ENCODE measurements around the gene AK9.
A peak's percentile ranks its signal among the peaks of the same experiment; 100 is the strongest.
"Not testable (repeated sequence)": the region's sequence is repeated elsewhere in the genome, so short reads cannot be mapped to it uniquely, and the experiment has no call there.

AK9 gene

DNA sequence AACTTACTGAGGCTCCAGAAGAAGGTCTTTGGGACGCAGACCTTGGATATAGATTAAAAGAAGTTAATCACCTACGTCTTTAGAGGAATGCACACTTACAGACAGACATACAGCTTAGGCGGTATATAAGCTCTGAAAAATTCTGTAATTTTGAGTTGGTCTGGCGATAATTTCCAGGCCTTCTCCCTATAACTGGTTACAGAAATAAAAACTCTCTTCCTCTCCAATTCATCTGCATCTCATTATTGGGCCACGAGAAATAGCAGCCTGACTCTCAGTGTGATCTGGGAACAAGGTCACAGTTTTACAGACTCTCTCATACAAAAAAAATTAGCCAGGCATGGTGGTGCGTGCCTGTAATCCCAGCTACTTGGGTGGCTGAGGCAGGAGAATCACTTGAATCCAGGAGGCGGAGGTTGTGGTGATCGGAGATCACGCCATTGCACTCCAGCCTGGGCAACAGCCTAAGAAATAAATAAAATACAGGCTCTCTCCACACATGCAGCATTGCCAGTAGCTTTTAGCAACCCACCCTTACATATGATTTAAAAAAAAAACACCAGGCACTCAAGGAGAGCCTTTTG lies 212.7 kb downstream of the AK9 start:
- no peak for DNase-seq

DNA sequence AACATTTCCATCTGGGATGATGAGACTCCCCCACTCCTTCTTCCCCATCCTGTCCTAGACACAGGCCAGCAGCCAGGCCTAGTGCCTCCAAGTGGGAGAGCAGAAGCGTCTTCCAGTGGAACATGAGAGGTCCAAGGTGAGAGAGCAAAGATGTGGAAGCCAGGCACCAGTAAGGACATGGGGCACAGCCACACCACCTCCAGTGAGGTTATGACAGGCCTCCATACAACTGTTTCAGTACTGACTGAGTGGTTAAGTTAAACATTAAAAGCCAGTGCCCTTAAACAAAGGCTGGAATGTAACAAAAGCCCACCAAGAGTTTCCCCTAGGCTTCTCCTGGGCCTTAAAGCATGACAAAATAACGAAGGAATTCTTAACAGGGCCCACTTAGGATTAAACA lies 213.3 kb downstream of the AK9 start:
- DNase-seq = no peak

DNA sequence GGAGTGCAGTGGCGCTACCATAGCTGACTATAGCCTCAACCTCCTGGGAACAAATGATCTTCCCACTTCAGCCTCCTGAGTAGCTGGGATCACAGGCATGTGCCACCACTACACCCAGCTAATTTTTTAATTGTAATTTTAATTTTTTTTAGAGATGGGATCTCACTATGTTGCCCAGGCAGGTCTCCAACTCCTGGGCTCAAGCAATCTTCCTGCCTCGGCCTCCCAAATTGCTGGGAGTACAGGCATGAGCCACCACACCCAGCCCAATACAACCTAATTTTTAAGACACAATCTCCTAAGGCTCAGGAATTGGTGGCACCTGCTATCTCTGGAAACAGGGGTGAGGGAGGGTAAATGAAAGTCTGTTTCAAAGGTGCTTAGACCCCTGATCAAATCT lies 213.8 kb downstream of the AK9 start:
- DNase-seq = no peak

DNA sequence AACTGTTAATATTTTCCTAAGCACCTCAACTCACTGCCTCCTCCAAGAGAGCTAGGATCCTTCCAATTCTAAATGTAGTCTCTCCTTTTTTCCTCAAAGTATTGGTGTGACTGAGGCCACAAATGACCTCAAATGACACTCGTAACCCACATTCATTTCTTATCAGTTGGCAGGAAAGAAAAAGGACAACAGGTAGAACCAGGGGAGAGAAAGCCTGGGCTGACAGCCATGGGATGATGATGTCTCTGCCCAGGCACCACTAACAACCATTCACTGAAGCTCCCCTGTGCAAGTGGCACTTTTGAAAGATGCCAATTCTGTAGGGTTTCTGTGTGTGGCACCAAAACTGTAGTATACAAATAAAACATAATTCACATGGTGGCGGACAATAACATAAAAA lies 215.4 kb downstream of the AK9 start:
- no peak for DNase-seq

DNA sequence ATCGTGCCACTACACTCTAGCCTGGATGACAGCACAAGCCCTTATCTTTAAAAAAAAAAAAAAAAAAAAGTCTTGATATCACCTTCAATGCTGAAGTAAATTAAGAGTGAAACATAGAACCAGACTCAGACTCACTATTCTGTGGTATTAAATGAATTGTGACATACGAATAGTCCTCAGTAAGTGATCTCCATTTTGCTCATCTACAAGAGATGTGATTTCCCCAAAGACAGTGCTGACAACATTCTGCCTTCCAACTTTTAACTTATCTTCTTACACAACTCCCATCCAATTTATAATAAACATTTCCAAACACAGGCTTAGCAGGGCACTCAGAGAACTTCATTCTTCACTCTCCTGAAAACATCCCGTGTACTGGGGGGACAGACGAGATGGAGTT lies 216.0 kb downstream of the AK9 start:
- no peak for DNase-seq

DNA sequence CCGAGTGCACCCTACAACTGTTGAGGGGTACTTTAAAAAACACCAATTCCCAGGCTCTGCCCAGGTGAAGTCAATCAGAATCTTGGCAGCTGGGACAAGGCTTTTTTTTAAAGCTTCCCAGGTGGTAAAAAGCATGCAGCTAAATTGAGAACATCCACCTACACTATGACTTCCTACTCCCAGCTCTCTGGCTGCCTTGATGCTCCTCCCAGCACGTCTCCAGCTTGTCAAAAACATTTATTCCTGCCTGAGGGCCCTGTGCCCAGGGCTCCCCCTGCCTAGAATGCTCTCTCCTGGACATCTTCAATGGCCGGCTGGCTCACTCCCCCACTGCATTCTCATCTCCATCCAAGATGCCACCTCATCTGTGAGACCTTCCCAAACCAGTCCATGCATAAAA lies 217.9 kb downstream of the AK9 start:
- DNase-seq = no peak

DNA sequence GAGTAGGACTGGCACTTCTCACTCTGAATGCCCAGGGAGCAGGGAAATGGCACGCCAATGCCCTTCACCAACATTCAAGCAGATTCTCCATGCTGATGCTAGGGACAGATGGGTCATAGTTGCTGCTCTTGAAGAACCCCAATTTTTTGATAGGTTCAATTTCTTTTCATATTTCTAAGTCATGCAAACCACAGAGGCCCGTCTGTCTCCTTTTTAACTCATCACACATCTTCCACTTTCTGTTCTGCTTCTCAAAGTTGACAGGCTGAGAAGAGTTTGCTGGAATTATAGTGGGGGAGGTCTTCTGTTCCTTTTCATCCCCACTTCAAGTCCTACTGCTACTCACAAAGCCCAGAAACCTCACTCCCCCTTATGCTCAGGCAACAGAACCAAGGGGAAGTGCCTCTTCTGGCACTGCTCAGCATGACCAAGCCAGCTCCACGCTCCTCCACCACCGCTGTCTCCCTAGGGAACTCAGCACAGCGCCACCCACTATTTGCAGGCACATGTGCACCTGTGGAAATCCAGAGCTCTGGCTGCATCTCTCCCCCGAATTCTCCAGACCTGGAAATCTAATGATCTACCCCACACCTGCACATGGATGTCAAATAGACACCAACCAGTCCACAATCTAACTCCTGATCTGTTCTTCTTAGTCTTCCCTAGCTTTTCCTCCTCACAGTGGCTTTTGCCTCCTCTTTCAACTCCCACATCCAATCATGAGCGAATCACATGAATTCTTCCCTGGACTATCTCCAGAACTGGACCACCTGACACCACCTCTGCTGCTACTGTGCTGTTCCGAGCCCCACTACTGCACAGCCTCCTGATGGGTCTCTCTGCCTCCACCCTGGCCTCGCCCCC lies 218.6 kb downstream of the AK9 start:
- no peak for DNase-seq

DNA sequence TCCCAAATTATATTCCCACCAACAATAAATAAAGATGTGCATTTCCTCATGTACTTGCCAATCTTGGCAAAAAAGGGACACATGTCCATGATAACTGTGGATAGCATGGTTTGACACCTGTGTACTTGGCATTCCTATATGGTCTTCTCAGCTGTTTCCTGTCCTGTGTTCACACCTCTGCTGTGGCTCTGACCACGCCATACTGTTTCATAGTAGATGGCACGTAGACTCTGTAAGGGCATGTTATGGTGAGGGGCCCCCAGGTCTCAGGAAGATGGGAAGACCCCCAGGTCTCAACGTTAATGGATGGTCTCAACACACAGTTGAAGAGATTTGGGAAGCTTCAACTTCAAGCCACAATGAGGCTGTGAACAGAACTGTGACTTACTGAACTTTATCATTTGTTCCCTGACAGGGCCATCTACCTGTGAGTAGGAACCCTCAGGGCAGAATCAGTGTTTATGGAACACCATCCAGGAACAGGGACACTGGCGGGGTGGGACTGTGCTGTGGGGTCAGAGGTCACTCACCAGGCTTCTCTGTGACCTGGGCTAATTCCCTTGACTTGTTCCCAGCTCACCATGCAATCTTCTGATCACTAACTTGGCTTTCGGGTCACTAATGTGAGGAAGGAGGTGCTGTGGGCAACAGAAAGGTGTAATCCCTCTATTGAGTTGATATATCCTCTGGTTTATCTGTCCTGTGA lies 219.7 kb downstream of the AK9 start:
- no peak for DNase-seq

DNA sequence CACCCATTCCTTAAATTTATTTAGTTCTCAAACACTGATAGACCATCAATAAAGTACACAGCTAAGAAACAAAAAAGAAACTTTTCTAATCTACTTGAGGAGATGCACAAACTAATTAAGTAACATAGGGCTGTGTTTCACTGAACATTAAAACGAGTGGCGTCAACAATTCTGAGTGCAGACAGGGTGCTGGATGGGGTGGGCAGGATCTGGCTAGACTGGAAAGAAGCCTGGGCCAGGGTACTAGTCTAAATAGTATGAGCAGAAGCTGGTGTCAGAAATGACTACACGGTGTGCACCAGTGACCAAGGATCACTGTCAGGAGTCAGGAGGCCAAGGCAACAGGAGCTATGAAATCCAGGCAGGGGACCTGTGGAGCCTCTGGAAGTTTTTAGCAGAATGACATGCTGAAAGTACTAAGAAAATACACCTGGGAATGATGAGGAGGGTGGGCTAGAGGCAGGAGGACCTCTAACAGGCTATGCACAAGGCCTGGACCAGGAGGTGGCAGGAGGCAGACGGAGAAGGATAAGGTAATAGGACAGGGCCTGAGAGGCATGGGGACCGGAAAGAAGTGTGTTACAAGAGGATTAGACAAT lies 221.3 kb downstream of the AK9 start:
- no peak for DNase-seq

DNA sequence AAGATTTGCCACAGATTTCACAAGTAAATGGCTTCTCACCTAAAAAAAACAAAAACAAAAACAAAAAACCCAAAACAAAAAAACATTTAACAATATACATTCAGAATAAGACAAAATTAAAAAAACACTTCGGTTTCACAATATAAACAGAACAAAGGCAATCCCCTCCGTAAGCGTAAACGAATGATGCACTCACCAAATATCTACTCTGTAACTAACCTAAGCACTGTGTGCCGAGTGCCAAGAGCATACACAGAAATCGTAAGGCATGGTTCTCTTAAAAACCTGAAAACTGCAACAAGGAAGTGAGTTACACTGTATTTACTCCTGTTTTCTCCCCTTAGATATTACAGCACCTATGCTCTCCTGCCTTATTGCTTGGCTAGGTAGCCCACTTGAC lies 223.3 kb downstream of the AK9 start:
- no peak for DNase-seq

DNA sequence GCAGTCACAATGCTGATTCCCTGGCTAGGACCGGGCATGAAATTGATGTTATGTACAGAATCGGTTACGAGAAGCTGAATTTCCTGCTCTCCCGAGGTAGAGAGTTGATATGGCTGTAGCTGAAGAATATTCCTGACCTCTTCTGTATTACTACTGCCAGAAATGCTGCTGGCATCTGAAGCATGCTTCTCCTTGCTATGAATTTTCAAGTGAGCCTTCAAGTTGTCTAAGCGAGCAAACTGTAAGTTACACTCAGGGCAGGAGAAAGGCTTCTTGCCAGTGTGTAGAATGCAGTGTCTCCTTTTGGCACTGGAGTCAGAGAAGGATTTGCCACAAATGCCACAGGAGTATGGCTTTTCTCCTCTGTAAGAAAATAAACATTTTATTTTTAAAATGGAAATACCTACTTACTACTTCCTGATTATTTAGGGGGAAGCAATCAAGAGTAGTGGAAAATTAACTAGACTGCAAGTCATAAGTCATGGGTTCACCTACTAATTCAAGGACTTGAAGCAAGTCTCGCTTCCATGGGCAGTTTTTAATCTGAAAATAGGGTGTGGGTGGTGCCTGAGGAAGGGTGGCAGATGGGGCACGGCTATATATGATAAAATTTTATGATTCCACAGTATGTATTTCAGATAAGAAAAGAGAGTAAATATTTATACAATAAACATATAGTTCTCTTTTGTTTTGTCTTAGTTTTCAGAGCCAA lies 224.6 kb downstream of the AK9 start:
- DNase-seq = no peak

DNA sequence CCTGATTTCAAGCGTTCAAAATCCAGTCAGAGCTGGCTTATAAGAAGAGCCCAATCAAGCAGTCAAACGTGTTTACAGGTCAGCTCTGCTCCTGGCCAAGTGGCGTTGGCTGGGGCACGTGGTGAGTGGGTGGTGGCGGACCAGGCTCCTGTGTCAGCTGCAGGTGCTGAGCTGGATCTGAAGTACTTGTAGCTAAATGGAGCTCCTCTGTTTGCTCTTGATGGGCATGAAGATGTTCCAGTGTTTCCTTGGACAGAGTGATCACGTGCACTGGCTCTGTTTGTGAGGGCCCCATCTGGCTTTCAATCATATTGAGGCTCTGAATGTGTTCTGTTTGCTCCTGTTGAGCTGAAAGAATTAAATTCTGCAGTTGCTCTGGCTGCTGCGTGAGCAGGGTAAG lies 225.2 kb downstream of the AK9 start:
- peak; percentile 46 for DNase-seq

DNA sequence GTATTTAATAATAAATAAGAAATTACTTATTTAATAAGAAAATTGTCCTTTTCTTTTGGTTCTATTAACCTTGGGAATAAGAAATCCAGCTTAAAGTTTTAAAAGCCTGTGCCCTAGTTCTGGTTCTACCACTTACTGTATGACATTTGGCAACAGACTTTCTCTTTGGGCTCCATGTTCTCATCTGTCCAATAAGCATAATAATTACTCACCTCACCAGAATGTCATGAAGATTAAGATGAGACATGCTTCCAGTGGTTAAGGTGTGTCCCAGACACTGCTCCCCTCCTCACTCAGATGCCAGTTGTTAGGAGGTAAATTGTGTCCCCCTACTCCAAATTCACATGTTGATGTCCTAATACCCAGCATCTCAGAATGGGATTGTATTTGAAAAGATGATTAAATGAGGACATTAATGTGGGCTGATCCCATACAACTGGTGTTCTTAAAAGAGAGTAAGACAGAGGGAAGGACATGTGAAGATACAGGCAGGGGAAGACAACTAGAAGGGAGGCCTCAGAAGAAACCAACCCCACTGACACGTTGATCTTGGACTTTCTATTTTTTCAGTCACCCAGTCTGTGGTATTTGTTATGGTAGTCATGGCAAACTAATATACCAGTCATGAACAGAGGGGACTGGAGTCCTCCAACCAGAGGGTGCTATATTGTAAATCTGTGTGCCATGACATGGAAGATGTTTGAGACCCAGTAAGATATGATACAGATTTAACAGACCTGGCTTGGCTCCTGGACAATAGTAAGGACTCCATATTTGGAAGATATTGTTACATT lies 229.1 kb downstream of the AK9 start:
- DNase-seq = no peak

DNA sequence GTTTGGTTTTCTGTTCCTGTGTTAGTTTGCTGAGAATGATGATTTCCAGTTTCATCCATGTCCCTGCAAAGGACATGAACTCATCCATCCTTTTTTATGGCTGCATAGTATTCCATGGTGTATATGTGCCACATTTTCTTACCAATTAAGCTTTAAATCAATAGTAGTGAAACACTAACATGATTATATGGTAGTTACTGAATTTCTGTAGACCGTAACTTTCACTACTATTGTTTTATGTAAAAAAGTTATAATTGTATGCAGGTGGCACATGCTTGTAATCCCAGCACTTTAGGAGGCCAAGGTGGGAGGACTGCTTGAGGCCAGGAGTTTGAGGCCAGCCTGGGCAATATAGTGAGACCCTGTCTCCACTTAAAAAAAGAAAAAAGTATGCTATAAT lies 229.8 kb downstream of the AK9 start:
- not testable (repeated sequence) for DNase-seq

DNA sequence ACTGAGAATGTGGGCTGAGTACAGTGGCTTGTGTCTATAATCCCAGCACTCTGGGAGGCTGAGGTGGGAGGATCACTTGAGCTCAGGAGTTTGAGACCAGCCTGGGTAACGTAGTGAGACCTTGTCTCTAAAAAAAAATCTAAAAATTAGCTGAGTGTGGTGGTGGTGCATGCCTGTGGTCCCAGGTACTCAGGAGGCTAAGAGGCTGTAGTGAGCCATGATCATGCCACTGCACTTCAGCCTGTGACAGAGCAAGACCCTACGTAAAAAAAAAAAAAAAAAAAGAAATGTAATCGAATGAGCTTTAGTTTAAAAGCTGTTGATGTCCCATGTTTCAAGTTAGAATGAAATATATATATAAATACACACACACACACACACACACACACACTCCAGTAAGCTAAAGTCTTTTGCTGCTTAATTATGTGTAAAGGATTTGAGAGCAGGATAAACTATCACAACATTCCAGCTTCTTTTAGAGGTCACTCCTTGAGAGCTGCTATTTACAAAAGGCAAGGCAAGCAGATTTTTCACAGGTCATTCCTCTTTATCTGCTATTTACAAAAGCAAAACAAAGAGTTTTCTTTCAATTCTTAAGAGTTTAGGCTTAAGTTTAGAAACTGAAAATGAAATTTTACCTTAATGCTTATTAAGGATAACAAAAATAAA lies 230.7 kb downstream of the AK9 start:
- DNase-seq = no peak

DNA sequence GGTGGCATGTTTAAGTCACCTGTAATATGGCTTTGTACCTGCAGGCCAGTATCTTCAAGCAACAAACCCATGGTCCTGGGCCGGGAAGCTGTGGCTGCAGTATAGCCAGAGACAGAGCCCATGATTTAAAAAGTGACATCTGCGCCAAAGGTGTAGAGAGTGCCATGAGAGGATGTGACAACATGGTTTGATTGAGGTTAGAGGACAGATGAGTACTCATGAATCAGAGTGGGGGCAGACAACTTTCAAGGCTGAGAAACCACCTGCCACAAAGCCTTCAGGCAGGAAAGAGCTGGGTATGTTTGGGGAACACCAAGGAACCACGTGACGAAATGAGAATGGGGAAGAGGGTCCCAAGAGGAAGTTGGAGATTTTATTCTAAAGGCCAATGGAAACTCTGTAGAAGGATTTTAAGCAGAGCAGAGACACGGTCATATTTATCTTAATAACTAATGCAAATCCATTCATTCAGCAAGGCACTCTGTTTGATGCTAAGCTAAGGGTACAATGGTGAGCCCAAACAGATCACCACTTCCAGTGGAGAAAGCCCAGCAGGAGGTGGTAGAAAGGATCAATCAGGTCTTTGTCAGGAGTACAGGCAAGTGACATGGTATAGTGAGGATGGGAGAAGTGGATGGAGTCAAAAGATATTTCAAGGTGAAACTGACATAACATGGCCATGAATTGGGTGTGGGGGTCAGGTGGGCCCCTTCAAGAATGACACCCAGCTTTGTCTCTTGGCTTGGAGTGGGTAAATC lies 232.0 kb downstream of the AK9 start:
- DNase-seq = no peak

DNA sequence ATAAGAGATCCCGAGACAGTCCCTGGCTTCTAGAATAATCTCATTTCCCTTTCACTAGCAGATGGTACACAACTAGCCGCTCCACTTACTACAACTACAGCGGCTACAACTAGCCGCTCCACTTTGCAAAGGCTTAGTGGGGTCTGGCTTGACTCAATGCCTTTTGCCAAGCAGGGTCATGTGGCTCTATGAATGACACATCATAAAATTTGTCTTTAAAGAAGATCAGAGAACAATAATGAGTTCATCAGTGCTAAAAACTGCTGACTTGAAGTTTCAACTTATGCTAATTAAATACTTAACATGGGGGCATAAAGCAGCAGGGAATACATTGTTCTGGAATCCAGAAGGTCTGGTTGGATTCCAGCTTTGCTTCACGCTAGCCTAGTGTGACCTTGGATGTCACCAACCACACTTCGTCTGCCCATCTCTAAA lies 233.4 kb downstream of the AK9 start:
- DNase-seq = no peak

DNA sequence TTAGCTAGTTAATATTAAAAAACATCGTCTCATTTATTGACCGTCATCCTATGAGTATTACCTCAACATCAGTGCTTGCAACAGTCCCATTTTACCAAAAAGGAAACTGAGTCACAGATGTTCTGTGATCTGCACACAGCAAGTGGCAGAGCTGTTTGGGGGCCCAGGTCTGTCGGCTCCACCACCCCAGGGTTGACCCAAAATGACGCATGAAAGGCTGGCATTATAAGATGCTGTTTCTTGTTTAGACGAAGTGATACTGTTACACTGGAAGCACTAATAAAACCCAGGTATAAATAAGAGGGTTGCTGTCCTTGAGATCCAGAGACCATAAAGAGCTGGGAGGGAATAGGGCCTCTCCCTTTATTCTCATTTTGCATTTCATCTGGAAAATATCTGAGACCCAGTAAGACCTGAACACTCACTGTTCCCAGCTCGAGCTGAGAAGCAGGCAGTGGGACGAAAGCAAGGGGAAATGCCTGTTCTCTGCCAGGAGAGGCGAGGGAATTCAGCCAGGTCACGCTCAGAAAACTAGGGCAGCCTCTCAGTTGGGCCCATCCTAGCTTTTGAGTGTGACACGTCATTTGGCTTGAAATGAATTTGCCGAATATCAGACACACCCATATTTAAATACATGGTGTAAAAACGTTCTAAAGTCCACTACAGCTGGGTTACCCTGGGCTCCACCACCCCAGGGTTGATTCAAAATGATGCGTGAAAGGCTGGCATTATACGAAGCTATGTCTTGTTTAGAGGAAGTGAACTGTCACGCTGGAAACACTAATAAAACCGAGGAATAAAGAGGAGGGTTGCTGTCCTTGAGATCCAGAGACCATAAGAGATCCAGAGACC lies 234.1 kb downstream of the AK9 start:
- DNase-seq = no peak

DNA sequence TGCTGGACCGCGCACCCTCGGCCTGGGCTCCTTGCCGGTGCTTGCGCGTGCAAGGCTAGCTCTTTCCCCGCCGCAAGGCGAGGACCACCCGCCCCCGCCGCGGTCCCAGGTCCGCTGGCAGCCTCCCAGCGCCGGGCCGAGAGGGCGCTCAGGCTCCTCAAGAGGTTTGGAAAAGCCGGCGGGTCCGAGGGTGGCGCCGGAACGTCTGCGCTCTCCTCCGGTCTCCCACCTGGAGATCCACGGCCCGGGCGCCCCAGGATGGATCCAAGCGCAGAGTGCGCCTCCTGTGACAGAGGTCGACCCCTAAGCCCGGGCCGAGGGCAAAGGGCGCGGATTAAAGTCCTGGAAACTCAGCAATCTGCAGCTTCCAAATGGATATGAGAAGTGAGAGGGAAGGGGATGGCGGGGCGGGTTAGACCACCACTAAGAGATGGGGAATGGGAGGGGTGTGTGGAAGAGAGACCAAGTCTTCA lies 234.9 kb downstream of the AK9 start:
- no peak for DNase-seq
